Suppressor macrophage treated with lipopolysaccharide for 4 hours (primary cell): Measurements from ENCODE around the gene IFNLR1.

Source experiments
- DNase-seq: peaks from one replicate; pipeline ENCODE4 v3.0.0-alpha.2; 2020

IFNLR1 gene

GRCh38 chr1:24142546-24143534 is 44.2 kb downstream of the IFNLR1 start, which contains the start of gene IL22RA1:
TSS of gene IL22RA1 (minus strand) at chr1:24143140. CDS start at chr1:24143082, 58 bp downstream.
- DNase-seq = no peak

- no peak for DNase-seq
These were observed 45.6 kb downstream of the IFNLR1 start for GRCh38 chr1:24141311-24141997.

DNA sequence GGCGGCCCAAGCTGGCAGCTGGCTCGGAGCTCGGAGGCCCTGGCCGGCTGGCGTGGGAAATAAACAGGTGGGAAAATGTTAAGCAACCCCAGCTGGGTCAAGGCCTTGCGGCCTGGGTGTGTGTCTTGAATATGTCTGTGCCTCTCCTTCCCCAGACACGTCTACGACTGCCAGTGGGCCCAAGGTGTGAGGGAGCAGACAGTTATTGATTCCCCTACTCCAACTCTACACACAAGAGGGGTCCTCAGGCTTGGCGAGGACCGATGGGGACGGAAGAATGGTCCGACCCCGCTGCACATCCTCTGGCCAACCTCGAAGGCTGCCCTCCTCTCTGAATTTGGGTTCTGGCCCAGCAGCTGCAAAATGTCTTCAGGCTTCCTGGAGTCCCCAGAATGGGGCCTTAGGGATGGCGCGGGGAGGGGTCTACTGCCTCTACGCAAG is 46.3 kb downstream of the IFNLR1 start:
- DNase-seq = no peak

DNA sequence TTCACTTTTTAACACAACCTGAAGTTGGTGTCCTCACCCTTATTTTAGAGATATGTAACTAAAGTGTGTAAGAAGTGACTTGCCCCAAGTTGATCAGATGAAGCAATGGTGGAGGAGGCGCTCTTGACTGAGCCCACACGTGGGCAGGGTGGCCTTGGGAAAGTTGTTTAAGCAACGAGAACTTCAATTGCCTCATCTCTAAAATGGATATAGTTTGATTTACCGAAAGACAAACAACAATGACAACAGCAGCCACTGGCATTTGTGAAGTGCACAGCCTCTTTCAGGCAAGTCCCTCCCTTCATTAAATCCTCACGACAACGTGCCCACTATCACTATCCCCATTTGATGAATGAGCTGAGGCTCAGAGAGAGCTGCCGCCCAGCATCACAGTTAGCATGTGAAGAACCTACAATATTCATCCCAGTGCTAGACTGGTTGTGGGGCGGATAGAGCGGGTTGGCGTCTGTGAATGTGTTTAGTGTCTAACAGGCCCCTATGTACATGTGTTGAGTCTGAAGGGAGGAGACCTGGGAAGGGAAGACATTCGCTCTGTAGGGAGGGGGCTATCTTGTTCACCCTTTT is 47.2 kb downstream of the IFNLR1 start:
- DNase-seq = peak; percentile 36

DNA sequence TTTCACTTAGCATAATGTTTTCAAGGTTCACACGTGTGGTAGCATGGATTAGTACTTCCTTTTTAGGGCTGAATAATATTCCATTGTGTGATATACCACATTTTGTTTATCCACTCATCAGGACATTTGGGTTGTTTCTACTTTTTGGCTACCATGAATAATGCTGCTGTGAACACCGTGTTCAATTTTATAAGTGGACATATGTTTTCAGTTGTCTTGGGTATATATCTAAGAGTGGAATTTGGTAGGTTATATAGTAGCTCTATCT is 47.9 kb downstream of the IFNLR1 start:
- no peak for DNase-seq

DNA sequence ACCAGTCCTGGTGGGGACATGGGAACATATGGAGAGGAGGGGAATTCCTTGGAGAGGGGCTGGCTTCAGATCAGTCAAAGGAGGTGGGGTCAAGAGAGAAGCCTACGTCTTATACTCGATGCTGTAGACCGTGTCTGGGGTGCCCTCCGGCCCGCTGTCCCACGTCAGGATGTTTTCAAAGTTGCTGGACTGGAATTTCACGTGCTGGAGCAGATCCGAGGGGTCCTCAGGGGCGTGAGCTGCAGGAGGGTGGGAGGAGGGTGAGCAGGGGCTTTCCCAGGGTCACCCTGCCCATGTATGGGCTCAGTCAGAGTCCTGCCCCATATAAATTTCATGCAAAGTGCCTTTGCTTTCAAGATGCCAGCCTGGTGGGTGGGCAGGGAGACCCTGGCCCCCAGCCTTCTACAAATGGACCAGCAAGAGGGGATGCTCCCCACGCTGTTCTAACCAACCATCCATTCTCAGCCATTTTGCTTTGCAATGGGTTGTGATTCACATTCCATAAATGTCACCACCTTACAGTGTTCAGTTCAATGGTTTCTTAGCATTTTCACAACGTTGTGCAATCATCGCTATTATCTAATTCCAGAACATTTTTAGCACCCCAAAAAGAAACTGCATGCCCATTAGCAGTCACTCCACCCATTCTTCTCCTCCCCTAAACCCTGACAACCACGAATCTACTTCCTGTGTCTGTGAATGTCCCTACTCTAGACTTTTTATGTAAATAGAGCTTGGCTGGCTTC is 48.4 kb downstream of the IFNLR1 start:
- DNase-seq = peak; percentile 22

GRCh38 chr1:24136956-24137539 is 50.0 kb downstream of the IFNLR1 start:
- no peak for DNase-seq

DNA sequence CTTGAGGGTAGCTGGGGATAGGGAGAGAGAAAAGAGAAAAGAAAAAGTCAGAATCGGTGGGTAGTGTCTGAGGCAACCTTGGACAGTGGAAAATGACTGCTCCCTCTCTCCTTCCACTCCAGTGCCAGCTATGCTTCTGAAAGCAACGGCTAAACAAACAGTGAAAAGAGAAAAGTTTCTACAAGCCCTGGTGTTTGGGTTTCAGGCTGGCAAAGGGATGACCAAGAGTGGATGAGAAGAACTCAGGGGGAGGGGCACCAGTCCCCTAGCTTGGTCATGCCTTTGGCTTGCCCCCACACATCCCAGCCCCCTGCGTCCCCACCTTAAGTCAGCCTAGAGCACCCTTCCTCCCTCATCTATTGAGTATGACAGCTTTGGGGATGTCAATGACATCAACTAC is 52.7 kb downstream of the IFNLR1 start:
- DNase-seq = no peak

GRCh38 chr1:24133819-24134218 is 53.3 kb downstream of the IFNLR1 start:
- no peak for DNase-seq

GRCh38 chr1:24130385-24130784 is 56.7 kb downstream of the IFNLR1 start:
- DNase-seq = no peak

- no peak for DNase-seq
These were observed 59.2 kb downstream of the IFNLR1 start for GRCh38 chr1:24127801-24128363.

DNA sequence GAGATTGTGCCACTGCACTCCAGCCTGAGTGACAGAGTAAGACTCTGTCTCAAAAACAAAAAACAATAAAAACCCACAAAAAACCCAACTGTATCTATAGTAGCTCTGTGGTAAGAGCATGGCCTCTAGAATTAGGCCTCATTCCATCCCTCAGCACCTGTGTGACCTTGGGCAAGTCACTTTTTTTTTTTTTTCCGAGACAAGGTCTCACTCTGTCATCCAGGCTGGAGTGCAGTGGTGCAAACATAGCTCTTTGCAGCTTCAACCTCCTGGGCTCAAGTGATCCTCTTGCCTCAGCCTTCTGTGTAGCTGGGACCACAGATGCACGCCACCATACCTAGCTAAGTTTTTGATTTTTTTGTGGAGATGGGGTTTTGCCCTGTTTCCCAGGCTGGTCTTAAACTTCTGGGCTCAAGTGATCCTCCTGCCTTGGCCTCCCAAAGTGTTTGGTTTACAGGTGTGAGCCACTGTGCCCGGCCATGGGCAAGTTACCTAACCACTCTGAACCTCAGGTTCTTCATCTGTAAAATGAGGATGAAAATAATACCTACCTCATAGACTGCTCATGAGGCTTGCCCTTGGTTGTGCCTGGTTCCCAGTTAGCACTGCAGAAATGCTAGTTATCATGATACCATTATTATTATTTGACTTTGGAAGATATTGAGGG is 59.8 kb downstream of the IFNLR1 start:
- DNase-seq = no peak

DNA sequence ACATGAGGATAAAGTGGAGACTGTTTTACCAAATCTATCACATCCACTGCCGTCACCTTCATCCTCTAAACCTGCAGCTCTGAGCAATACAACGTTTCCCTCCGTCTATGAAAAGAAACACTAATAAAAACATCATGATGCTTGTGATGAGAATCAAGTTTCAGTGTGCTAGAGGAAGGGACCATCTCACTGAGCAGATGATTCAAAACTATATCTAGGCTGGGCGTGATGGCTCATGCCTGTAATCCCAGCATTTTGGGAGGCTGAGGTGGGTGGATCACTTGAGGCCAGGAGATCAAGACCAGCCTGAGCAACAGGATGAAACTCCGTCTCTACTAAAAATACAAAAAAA is 60.4 kb downstream of the IFNLR1 start:
- no peak for DNase-seq

DNA sequence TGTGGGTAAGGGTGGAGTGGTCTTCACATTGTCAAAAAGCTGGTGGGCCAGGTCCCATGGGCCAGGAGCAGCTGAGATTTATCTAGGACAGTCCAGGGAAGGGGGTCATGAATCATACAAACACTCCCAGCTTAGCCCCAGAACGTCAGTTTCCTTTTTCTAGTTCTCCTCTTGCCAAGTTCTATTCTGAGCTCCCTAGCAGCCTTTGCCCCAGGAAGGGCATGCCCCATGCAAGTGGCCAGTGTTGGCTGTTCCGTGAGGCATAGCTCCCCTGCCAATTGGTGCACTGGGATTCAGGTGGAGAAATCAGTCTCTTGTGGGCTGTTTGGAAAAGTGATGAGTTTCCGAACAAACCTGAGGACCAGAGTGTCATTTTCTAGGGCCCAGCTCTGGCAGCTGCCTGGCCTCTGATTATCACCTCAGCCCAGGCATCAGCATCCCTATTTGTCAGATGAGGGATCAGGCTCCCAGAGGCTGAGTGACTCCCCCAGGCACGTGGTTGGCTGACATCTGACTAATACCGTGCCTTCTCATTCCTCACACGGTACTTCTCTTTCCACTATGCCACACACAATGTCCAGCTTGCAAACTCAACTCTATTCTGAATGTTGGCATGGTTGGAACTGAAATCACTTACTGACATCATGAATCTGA is 60.9 kb downstream of the IFNLR1 start:
- peak; percentile 85 for DNase-seq

DNA sequence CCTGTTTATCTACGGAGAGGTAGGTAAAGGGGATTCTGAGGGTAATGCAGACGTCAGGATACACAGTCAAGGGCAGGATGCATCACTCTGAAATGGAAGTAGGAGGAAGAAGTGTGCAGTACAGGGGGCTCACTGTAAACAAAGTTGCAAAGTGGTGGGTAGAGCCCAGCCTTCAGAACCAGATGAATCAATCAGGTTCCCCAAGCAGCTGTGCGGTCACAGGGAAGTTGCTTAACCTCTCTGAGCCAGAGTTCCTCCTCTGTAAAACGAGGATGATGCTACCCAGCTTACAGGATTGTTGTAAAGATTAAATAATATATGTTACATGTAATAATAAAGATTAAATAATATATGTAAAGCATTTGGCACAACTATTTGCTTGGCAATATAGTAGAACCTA is 61.6 kb downstream of the IFNLR1 start:
- DNase-seq = peak; percentile 70

- DNase-seq = no peak
These were observed 62.1 kb downstream of the IFNLR1 start for GRCh38 chr1:24124980-24125379.

GRCh38 chr1:24123611-24124010 is 63.5 kb downstream of the IFNLR1 start:
- no peak for DNase-seq

- no peak for DNase-seq
These were observed 64.3 kb downstream of the IFNLR1 start for GRCh38 chr1:24122776-24123175.

DNA sequence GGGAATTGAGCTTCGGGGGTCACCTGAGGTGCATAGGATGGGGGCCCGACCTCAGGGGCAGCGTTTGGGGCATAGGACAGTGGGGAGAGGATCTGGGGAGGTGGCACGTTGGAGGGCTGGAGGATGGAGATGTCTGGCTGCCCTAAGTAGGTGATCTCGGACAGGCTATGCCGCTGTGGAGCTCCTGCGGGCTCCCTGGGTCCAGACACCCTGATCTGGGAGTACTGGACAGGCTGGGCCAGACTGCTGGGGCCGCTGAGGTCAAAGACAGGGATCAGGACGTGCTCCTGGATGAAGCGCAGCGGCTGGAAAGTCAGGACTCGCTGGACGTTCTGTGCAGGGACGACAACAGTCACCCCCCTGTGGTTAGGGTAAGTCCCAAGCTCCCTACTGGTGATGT is 65.7 kb downstream of the IFNLR1 start:
- no peak for DNase-seq

- no peak for DNase-seq
These were observed 66.1 kb downstream of the IFNLR1 start for GRCh38 chr1:24120965-24121364.
